PC-3 (cell line): Measurements from ENCODE around the gene DPP8. TPM values are rescaled to one million over a fixed set of nuclear protein-coding genes. Genes with fewer than 3 reads are reported as not detected.

Source experiments
- ATAC-seq: fragments of 200-7000 bp; cut with Tn5 transposase; 2 replicates; pipeline ENCODE4 v1.9.1; 2020; ENCODE audit warnings: mild to moderate bottlenecking, moderate library complexity
- BruUV-seq: library from RNA; stranded (reverse); fragments of 400-500 nt; replicated peaks from 2 replicates; lab custom pipeline; 2021; lab: Mats Ljungman, UMichigan
- CTCF ChIA-PET: fragments of 300-600 bp; sonication (Branson Sonifier 250); formaldehyde crosslinking; loops from one replicate; lab custom pipeline; 2022; ENCODE audit warnings: antibody characterized with exemption; lab: Charles Lee
- POLR2A ChIA-PET: fragments of 300-600 bp; sonication (Branson Sonifier 250); formaldehyde crosslinking; loops from one replicate; lab custom pipeline; 2022; ENCODE audit warnings: antibody characterized with exemption; ENCODE audit not compliant: unreplicated experiment; lab: Charles Lee
- DNase-seq: peaks from one replicate; pipeline ENCODE4 v3.0.0-alpha.2; 2015
- H2AFZ ChIP-seq: fragments of 300-600 bp; sonication (generic); 2 replicates; pipeline ENCODE4 v1.6.0; 2016; ENCODE audit warnings: antibody characterized with exemption, low read length
- H3F3A ChIP-seq: fragments of 300-600 bp; sonication (generic); one replicate; pipeline ENCODE4 v1.6.0; 2017; ENCODE audit warnings: antibody characterized with exemption, low read length, control low read depth, mild to moderate bottlenecking; ENCODE audit not compliant: unreplicated experiment
- H3K27ac ChIP-seq: fragments of 300-600 bp; sonication (generic); 2 replicates; pipeline ENCODE4 v1.5.1; 2016; ENCODE audit warnings: mild to moderate bottlenecking, low read length
- H3K27me3 ChIP-seq: fragments of 300-600 bp; sonication (generic); 2 replicates; pipeline ENCODE4 v1.6.1; 2016; ENCODE audit warnings: low read length, mixed read lengths
- H3K36me3 ChIP-seq: fragments of 300-600 bp; sonication (generic); 2 replicates; pipeline ENCODE4 v1.6.1; 2016; ENCODE audit warnings: low read depth, mixed run types, low read length, mixed read lengths
- H3K4me1 ChIP-seq: fragments of 300-600 bp; sonication (generic); 2 replicates; pipeline ENCODE4 v1.5.1; 2016; ENCODE audit warnings: low read length; ENCODE audit not compliant: insufficient read depth
- H3K4me2 ChIP-seq: fragments of 300-600 bp; sonication (generic); 2 replicates; pipeline ENCODE4 v1.6.0; 2016; ENCODE audit warnings: low read length
- H3K4me3 ChIP-seq: fragments of 300-600 bp; sonication (generic); 2 replicates; pipeline ENCODE4 v1.5.1; 2016; ENCODE audit warnings: mild to moderate bottlenecking, low read length, mixed read lengths
- H3K79me2 ChIP-seq: fragments of 300-600 bp; sonication (generic); 2 replicates; pipeline ENCODE4 v1.6.1; 2017; ENCODE audit warnings: low read length, mixed read lengths
- H3K9ac ChIP-seq: fragments of 300-600 bp; sonication (generic); 2 replicates; pipeline ENCODE4 v1.6.0; 2016; ENCODE audit warnings: mild to moderate bottlenecking, low read length
- H3K9me2 ChIP-seq: fragments of 300-600 bp; sonication (generic); replicated peaks from 2 replicates; pipeline ENCODE4 v1.6.1; 2016; ENCODE audit warnings: mixed run types, low read length, mixed read lengths
- H3K9me3 ChIP-seq: fragments of 300-600 bp; sonication (generic); 2 replicates; pipeline ENCODE4 v1.6.1; 2016; ENCODE audit warnings: low read length, mixed read lengths
- H4K20me1 ChIP-seq: fragments of 300-600 bp; sonication (generic); 2 replicates; pipeline ENCODE4 v1.6.1; 2016; ENCODE audit warnings: low read length, mixed read lengths
- EZH2 ChIP-seq: fragments of 300-600 bp; sonication (generic); IDR thresholded peaks from one replicate; pipeline ENCODE4 v1.6.1; 2017; ENCODE audit warnings: antibody characterized with exemption, mild to moderate bottlenecking, low read length; ENCODE audit not compliant: unreplicated experiment
- EZH2phosphoT487 ChIP-seq: fragments of 300-600 bp; sonication (generic); IDR thresholded peaks from 2 replicates; pipeline ENCODE4 v1.6.1; 2018; ENCODE audit warnings: mild to moderate bottlenecking, antibody characterized with exemption, low read length, borderline replicate concordance
- intact Hi-C: fragments of 100-400 bp; cut with micrococcal nuclease; formaldehyde crosslinking; loops from 2 replicates; pipeline ENCODE4 v1.9.0; 2023
- total RNA-seq: library from RNA; depleted of rRNA; stranded (reverse); fragments of >200 nt; gene quantifications from 2 replicates; pipeline ENCODE4 v1.2.3, GENCODE V29; 2014
- TF ChIP-seq, protein P1 (sequence below): fragments of 300-600 bp; sonication (generic); conservative IDR thresholded peaks from 2 replicates; pipeline ENCODE4 v1.5.1; 2017; ENCODE audit warnings: antibody characterized with exemption, low read depth, mild to moderate bottlenecking, low read length

DPP8 gene
- total RNA-seq, 1 experiment from 2014 or later: 20.6 TPM

DNA sequence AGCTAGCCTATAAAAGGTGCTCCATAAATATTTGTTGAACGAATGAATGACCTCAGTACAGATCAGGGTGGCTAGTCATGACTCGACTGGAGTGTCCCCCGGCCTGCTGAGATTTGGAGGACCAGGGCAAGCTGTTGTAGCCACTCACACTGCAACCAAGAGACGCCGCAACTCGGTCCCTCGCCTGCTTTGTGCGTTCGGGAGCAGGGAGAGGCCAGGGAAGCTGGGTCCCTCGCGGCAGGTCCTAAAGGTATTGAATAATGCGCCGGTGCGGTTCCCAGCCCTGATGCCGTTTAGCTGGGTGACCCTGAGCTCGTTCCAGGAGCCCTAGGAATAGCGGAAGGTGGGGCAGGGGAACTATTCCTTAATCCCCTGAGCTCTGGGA is 96.5 kb downstream of the DPP8 start:
- no peak for DNase-seq
- no peaks in the 10 kb centered on the region for H4K20me1 ChIP-seq
- H3K79me2 ChIP-seq: no peaks in the 10 kb centered on the region
- H3K9ac ChIP-seq: no peak overlapping the region
- H3K9me2 ChIP-seq: no peaks in the 10 kb centered on the region
- no peak overlapping the region for H3K27ac ChIP-seq
- peak overlapping the region; percentile 95 for H3K4me2 ChIP-seq
- intact Hi-C loops: no loop called here
- no peaks in the 10 kb centered on the region for H3K9me3 ChIP-seq
- no peaks in the 10 kb centered on the region for H3K36me3 ChIP-seq
- CTCF ChIA-PET: no interaction called here
- ATAC-seq: no peak
- peaks cover 18% of the 10 kb centered on the region for H3K4me1 ChIP-seq
- no peak for TF ChIP-seq EZH2phosphoT487
- TF ChIP-seq, protein P1, sequence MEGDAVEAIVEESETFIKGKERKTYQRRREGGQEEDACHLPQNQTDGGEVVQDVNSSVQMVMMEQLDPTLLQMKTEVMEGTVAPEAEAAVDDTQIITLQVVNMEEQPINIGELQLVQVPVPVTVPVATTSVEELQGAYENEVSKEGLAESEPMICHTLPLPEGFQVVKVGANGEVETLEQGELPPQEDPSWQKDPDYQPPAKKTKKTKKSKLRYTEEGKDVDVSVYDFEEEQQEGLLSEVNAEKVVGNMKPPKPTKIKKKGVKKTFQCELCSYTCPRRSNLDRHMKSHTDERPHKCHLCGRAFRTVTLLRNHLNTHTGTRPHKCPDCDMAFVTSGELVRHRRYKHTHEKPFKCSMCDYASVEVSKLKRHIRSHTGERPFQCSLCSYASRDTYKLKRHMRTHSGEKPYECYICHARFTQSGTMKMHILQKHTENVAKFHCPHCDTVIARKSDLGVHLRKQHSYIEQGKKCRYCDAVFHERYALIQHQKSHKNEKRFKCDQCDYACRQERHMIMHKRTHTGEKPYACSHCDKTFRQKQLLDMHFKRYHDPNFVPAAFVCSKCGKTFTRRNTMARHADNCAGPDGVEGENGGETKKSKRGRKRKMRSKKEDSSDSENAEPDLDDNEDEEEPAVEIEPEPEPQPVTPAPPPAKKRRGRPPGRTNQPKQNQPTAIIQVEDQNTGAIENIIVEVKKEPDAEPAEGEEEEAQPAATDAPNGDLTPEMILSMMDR: no peak
- no peak for TF ChIP-seq EZH2
- no peaks in the 10 kb centered on the region for H3K27me3 ChIP-seq
- TSS peak; percentile 35 for BruUV-seq
- H3K4me3 ChIP-seq: peak overlapping the region; percentile 74; the same call in 1 of the 2 replicates
- H3F3A ChIP-seq: no peaks in the 10 kb centered on the region
- H2AFZ ChIP-seq: peak overlapping the region; percentile 79; the same call in 1 of the 2 replicates
- POLR2A ChIA-PET: no interaction called here

GRCh38 chr15:65418596-65418995 is 98.9 kb downstream of the DPP8 start:
- CTCF ChIA-PET: no interaction called here
- H3F3A ChIP-seq: no peaks in the 10 kb centered on the region
- no peaks in the 10 kb centered on the region for H3K9me2 ChIP-seq
- H3K9ac ChIP-seq: no peak overlapping the region
- no peak for DNase-seq
- no peaks in the 10 kb centered on the region for H4K20me1 ChIP-seq
- no peak overlapping the region for H2AFZ ChIP-seq
- H3K27ac ChIP-seq: no peak overlapping the region
- TF ChIP-seq EZH2 (no peak), EZH2phosphoT487 (no peak)
- TF ChIP-seq, protein P1: no peak
- ATAC-seq: no peak
- no peak overlapping the region for H3K4me2 ChIP-seq
- H3K4me3 ChIP-seq: no peak overlapping the region
- H3K4me1 ChIP-seq: peaks cover 25% of the 10 kb centered on the region
- no TSS peak for BruUV-seq
- intact Hi-C loops: no loop called here
- H3K9me3 ChIP-seq: no peaks in the 10 kb centered on the region
- H3K36me3 ChIP-seq: no peaks in the 10 kb centered on the region
- POLR2A ChIA-PET: no interaction called here
- H3K79me2 ChIP-seq: no peaks in the 10 kb centered on the region
- H3K27me3 ChIP-seq: no peaks in the 10 kb centered on the region

- H3K4me3 ChIP-seq: no peak overlapping the region
- POLR2A ChIA-PET: no interaction called here
- H3K79me2 ChIP-seq: no peaks in the 10 kb centered on the region
- no peak for DNase-seq
- H3F3A ChIP-seq: no peaks in the 10 kb centered on the region
- no peak overlapping the region for H2AFZ ChIP-seq
- no peak overlapping the region for H3K4me2 ChIP-seq
- no TSS peak for BruUV-seq
- H3K27me3 ChIP-seq: no peaks in the 10 kb centered on the region
- H3K4me1 ChIP-seq: peaks cover 29% of the 10 kb centered on the region
- CTCF ChIA-PET: no interaction called here
- TF ChIP-seq EZH2phosphoT487: no peak
- TF ChIP-seq EZH2: no peak
- TF ChIP-seq, protein P1: no peak
- no peak overlapping the region for H3K27ac ChIP-seq
- H3K36me3 ChIP-seq: no peaks in the 10 kb centered on the region
- no peak for ATAC-seq
- intact Hi-C loops: no loop called here
- H3K9ac ChIP-seq: no peak overlapping the region
- H3K9me3 ChIP-seq: no peaks in the 10 kb centered on the region
- no peaks in the 10 kb centered on the region for H3K9me2 ChIP-seq
- no peaks in the 10 kb centered on the region for H4K20me1 ChIP-seq
Observed at GRCh38 chr15:65416845-65417416, 100.6 kb downstream of the DPP8 start.
